Sigmoid colon (tissue), 7 donors: Measurements from ENCODE around the gene DNM2. TPM values are rescaled to one million over a fixed set of nuclear protein-coding genes. Genes with fewer than 3 reads are reported as not detected.
A peak's percentile ranks its signal among the peaks of the same experiment; 100 is the strongest.

ENCODE experiments used
- DNase-seq: peaks from one replicate; pipeline ENCODE4 v3.0.0-alpha.2; 2019
- H3K27ac ChIP-seq, 4 donors: fragments of 200-600 bp; sonication (generic); one replicate each; pipeline ENCODE4 v1.5.1; 2016 to 2019; ENCODE audit warnings: mild to moderate bottlenecking in 1 of 4
- H3K27me3 ChIP-seq, 3 donors: fragments of 200-600 bp; sonication (generic); one replicate each; pipeline ENCODE4 v1.5.1; 2019; ENCODE audit warnings: mild to moderate bottlenecking in 1 of 3
- H3K36me3 ChIP-seq, 4 donors: fragments of 200-600 bp; sonication (generic); one replicate each; pipeline ENCODE4 v1.5.1; 2016 to 2019
- H3K4me1 ChIP-seq, 4 donors: fragments of 200-600 bp; sonication (generic); one replicate each; pipeline ENCODE4 v1.5.1; 2017 to 2019
- H3K4me3 ChIP-seq, 4 donors: fragments of 200-600 bp; sonication (generic); one replicate each; pipeline ENCODE4 v1.5.1; 2017 to 2019; ENCODE audit warnings: mild to moderate bottlenecking in 2 of 4, moderate library complexity in 1 of 4
- H3K9me3 ChIP-seq, 4 donors: fragments of 200-600 bp in 3 of 4; sonication (generic) in 3 of 4; one replicate each; pipeline versions ENCODE4 v1.5.1 to v1.6.1; 2013 to 2019
- EP300 ChIP-seq, 4 donors: sonication (generic); formaldehyde crosslinking; IDR thresholded peaks; one replicate each; pipeline ENCODE4 v1.6.1; 2017; ENCODE audit warnings: antibody characterized with exemption in 4 of 4
- POLR2A ChIP-seq, 2 donors: fragments of 450-650 bp; IDR thresholded peaks; one replicate each; pipeline ENCODE4 v1.6.1; 2016; ENCODE audit warnings: antibody characterized with exemption in 2 of 2, mild to moderate bottlenecking in 2 of 2, moderate library complexity in 2 of 2
- POLR2AphosphoS5 ChIP-seq, 4 donors: sonication (generic); formaldehyde crosslinking; IDR thresholded peaks; one replicate each; pipeline ENCODE4 v1.6.1; 2017; ENCODE audit warnings: antibody characterized with exemption in 4 of 4
- WGBS, 2 donors: extraction: QIAGEN DNeasy Blood & Tissue Kit; methylation state at CpG; one replicate each; pipeline ENCODE4 v1.1.7; 2013; 5-methylcytosine and 5-hydroxymethylcytosine counted together
- intact Hi-C: fragments of 100-400 bp; cut with DNase I; formaldehyde crosslinking; loops from one replicate; pipeline ENCODE4 v1.15.1; 2023
- polyA plus RNA-seq, 3 donors: library from polyadenylated mRNA; stranded (reverse); fragments of 200-250 nt; gene quantifications; one replicate each; pipeline ENCODE4 v1.2.3, GENCODE V29; 2013
- total RNA-seq, 4 donors: library from RNA; depleted of rRNA; stranded (reverse); fragments of >200 nt; gene quantifications; one replicate each; pipeline ENCODE4 v1.1.0, GENCODE V29; 2016
- TF ChIP-seq, protein P1 (sequence below), 4 experiments: fragments of 450-650 bp in 3 of 4; fragments of 200-600 bp in 1 of 4; IDR thresholded peaks; one replicate each; pipeline ENCODE4 v1.5.1; 2016 to 2019; ENCODE audit warnings: antibody characterized with exemption in 4 of 4, mild to moderate bottlenecking in 3 of 4, moderate library complexity in 2 of 4
- donor health status: healthy with polysubstance abuse.
- donor health status: Bipolar disorder and iron deficiency.
- donor health status: healthy.

The DNM2 gene
- total and polyA plus RNA-seq, 7 donors, result 53.2 to 326 (median 96.7) TPM

DNA sequence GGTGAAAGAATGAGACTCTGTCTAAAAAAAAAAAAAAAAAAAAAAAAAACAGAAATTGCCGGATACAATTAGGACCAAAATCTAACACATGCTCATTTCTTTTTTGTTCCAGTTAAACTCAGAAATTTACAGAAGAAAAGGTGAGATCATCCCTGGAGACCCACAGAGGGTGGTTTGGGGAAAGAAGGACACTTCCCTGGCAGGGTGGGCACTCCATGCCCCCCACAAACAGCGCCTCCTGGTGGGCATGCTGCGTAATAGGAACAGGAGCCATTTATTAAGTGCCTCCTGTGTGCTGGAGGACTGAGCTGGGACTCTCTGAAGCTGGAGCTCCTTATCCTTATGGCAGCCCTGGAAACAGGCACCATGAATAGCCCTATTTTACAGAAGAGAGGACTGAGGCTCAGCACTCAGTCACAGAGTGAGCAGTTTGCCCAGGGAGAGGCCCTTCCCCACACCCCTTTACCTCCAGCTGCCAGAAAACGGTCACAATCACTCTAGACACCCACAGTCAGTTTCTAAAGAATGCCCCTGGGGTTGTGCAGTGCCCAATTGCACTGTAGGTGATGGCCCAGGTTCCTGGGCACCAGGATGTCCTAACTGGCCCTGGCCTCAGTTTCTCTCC, 140.4 kb downstream of the DNM2 start:
- 48 to 65% methylated on average over 4 of the region's 4 CpGs for WGBS, 2 donors
- H3K4me1 ChIP-seq, result no peaks in the 10 kb centered on the region
- H3K27me3 ChIP-seq, result no peaks in the 10 kb centered on the region
- H3K4me3 ChIP-seq, result no peak overlapping the region
- H3K9me3 ChIP-seq, result no peaks in the 10 kb centered on the region
- intact Hi-C loops, result no loop called here
- no peaks in the 10 kb centered on the region for H3K36me3 ChIP-seq
- TF ChIP-seq, protein P1, sequence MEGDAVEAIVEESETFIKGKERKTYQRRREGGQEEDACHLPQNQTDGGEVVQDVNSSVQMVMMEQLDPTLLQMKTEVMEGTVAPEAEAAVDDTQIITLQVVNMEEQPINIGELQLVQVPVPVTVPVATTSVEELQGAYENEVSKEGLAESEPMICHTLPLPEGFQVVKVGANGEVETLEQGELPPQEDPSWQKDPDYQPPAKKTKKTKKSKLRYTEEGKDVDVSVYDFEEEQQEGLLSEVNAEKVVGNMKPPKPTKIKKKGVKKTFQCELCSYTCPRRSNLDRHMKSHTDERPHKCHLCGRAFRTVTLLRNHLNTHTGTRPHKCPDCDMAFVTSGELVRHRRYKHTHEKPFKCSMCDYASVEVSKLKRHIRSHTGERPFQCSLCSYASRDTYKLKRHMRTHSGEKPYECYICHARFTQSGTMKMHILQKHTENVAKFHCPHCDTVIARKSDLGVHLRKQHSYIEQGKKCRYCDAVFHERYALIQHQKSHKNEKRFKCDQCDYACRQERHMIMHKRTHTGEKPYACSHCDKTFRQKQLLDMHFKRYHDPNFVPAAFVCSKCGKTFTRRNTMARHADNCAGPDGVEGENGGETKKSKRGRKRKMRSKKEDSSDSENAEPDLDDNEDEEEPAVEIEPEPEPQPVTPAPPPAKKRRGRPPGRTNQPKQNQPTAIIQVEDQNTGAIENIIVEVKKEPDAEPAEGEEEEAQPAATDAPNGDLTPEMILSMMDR (IDR thresholded peaks at IDR 0.05), result peak in 2 of 4 experiments; percentile 19 to 28
- no peak for TF ChIP-seq EP300 (IDR thresholded peaks at IDR 0.05)
- DNase-seq, result no peak
- no peak overlapping the region for H3K27ac ChIP-seq

DNA sequence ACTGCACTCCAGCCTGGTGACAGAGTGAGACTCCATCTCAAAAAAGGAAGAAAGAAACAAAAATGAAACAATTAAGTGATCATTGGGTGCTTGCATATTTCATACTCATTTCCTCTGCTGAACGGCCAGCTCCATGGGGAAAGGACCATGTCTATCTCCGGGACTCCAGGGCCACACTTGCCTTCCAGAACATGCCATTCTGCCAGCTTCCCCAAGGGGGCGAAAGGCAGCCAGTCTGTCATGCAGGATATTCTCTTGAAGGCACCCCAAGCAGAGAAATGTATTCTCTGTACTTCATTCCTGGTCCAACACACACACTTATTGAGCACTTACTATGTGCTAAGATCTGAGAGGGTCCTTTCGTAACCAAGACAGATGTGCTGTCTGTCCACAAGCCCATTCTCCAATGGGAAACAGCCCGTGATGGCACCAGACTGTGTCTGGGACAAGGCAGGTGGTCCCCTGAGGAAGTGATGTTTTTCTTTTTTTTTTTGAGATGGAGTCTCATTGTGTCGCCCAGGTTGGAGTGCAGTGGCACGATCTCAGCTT, 143.3 kb downstream of the DNM2 start:
- WGBS, 2 donors, result 62 to 78% methylated on average over 7 of the region's 7 CpGs
- no peaks in the 10 kb centered on the region for H3K27me3 ChIP-seq
- intact Hi-C loops, result loop anchor here (5.0 kb wide), 1 partner anchor 89 kb away; no protein-coding TSS in a partner anchor

DNA sequence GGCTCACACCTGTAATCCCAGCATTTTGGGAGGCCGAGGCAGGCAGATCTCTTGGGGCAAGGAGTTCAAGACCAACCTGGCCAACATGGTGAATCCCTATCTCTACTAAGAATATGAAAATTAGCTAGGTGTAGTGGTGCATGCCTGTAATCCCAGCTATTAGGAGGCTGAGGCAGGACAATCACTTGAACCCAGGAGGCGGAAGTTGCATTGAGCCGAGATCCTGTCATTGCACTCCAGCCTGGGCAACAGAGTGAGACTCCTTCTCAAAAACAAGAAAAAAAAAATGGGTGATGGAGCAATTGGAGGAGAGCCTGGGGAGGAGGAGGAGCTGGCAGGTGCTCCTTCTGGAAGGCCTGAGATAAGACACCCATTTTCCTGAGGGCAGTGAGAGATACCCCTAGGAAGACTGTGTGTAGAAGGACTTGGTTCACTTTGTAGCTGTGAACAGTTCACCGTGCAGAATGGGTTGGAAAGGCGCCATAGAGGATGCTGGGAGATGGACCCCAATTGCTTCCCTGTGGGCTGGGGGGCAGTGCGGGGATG, 144.8 kb downstream of the DNM2 start:
- 85 to 86% methylated on average over 6 of the region's 6 CpGs for WGBS, 2 donors
- H3K4me3 ChIP-seq, result no peak overlapping the region
- H3K4me1 ChIP-seq, result peaks cover 0 to 7% (median 2%) of the 10 kb centered on the region in 4 donors
- intact Hi-C loops, result loop anchor here (2.0 to 5.0 kb wide), 2 partner anchors 26 to 90 kb away; partner anchors contain the start of gene TMED1
- DNase-seq, result no peak
- H3K27ac ChIP-seq, result no peak overlapping the region
- TF ChIP-seq EP300 (IDR thresholded peaks at IDR 0.05) (no peak), POLR2AphosphoS5 (IDR thresholded peaks at IDR 0.05) (no peak), POLR2A (IDR thresholded peaks at IDR 0.05) (no peak)
- TF ChIP-seq, protein P1 (IDR thresholded peaks at IDR 0.05), result no peak
- no peaks in the 10 kb centered on the region for H3K36me3 ChIP-seq
- no peaks in the 10 kb centered on the region for H3K27me3 ChIP-seq
- H3K9me3 ChIP-seq, result no peaks in the 10 kb centered on the region

More for the DNA sequence above, 143.3 kb downstream of the DNM2 start:
- H3K4me1 ChIP-seq, result peaks cover 0 to 7% (median 2%) of the 10 kb centered on the region in 4 donors
- no peak for DNase-seq
- H3K36me3 ChIP-seq, result no peaks in the 10 kb centered on the region
- H3K4me3 ChIP-seq, result no peak overlapping the region
- TF ChIP-seq, protein P1 (IDR thresholded peaks at IDR 0.05), result no peak
- TF ChIP-seq EP300 (IDR thresholded peaks at IDR 0.05) (no peak), POLR2AphosphoS5 (IDR thresholded peaks at IDR 0.05) (no peak), POLR2A (IDR thresholded peaks at IDR 0.05) (no peak)
- no peak overlapping the region for H3K27ac ChIP-seq
- no peaks in the 10 kb centered on the region for H3K9me3 ChIP-seq

DNA sequence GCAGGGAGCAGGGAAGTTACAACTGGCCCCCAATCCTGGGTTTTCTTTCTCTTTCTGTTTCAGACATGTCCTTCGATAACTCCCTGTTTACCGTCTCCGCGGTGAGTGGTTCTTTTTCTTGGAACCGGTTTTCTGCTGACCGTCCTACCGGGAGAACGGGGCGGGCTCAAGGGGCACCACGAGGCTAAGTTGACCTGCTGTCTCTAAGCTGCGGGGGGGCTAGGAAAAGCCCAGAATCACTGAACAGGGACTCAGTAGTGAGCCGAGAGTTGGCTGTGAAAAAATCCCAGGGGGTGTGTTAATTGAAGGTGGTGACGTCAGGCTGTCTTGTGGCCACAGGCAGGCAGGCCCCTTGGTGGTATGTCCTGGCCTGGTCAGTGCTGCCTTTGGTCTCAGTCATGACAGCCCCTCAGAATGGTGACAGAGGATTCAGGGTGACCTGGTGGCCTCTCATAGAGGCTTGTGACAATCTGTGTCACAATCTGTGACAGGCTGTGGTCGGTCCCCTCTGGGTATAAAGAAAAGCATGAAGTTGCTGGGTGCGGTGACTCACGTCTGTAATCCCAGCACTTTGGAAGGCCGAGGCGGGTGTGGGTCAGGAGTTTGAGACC, 145.3 kb downstream of the DNM2 start:
- no peak for DNase-seq
- intact Hi-C loops, result loop anchor here (2.0 to 5.0 kb wide), 2 partner anchors 26 to 91 kb away; partner anchors contain the start of gene TMED1
- no peaks in the 10 kb centered on the region for H3K27me3 ChIP-seq
- H3K4me3 ChIP-seq, result no peak overlapping the region
- H3K36me3 ChIP-seq, result no peaks in the 10 kb centered on the region
- no peaks in the 10 kb centered on the region for H3K9me3 ChIP-seq
- WGBS, 2 donors, result 67% methylated on average over 18 of the region's 18 CpGs
- H3K27ac ChIP-seq, result no peak overlapping the region
- peaks cover 0 to 7% (median 2%) of the 10 kb centered on the region in 4 donors for H3K4me1 ChIP-seq
- TF ChIP-seq EP300 (IDR thresholded peaks at IDR 0.05) (no peak), POLR2A (IDR thresholded peaks at IDR 0.05) (no peak), POLR2AphosphoS5 (IDR thresholded peaks at IDR 0.05) (no peak)
- TF ChIP-seq, protein P1 (IDR thresholded peaks at IDR 0.05), result no peak
